Gastroesophageal sphincter (tissue), 4 donors: ENCODE measurements around the gene NRXN3. TPM values are rescaled to one million over a fixed set of nuclear protein-coding genes. Genes with fewer than 3 reads are reported as not detected.
"Not testable (repeated sequence)": the region's sequence is repeated elsewhere in the genome, so short reads cannot be mapped to it uniquely, and the experiment has no call there.

Source experiments
- ATAC-seq: fragments of 150-250 bp; one replicate; pipeline ENCODE4 v1.9.1; 2016; ENCODE audit warnings: mild to moderate bottlenecking, moderate library complexity
- H3K27ac ChIP-seq, 4 donors: fragments of 200-600 bp; sonication (generic) in 3 of 4; 1 replicate in 3 of 4; 2 replicates in 1 of 4; pipeline ENCODE4 v1.5.1; 2016 to 2019
- H3K27me3 ChIP-seq: fragments of 200-600 bp; sonication (generic); one replicate; pipeline ENCODE4 v1.5.1; 2019
- H3K36me3 ChIP-seq, 2 donors: fragments of 200-600 bp; sonication (generic); one replicate each; pipeline ENCODE4 v1.5.1; 2019; ENCODE audit warnings: control low read depth in 1 of 2
- H3K4me1 ChIP-seq, 3 donors: fragments of 200-600 bp; sonication (generic); 1 replicate in 2 of 3; 2 replicates in 1 of 3; pipeline ENCODE4 v1.5.1; 2016 to 2019; ENCODE audit warnings: control low read depth in 2 of 3
- H3K4me3 ChIP-seq, 2 donors: fragments of 200-600 bp; sonication (generic); one replicate each; pipeline ENCODE4 v1.5.1; 2019; ENCODE audit warnings: mild to moderate bottlenecking in 1 of 2, moderate library complexity in 1 of 2
- H3K9me3 ChIP-seq, 3 donors: fragments of 200-600 bp; sonication (generic); one replicate each; pipeline ENCODE4 v1.5.1; 2017 to 2019; ENCODE audit warnings: control low read depth in 2 of 3
- EP300 ChIP-seq: sonication (generic); formaldehyde crosslinking; IDR thresholded peaks from one replicate; pipeline ENCODE4 v1.6.1; 2017; ENCODE audit warnings: antibody characterized with exemption, mild to moderate bottlenecking
- POLR2A ChIP-seq, 2 donors: fragments of 450-650 bp; IDR thresholded peaks; one replicate each; pipeline ENCODE4 v1.6.1; 2017; ENCODE audit warnings: antibody characterized with exemption in 2 of 2, mild to moderate bottlenecking in 2 of 2, moderate library complexity in 1 of 2
- POLR2AphosphoS5 ChIP-seq: sonication (generic); formaldehyde crosslinking; IDR thresholded peaks from one replicate; pipeline ENCODE4 v1.6.1; 2017; ENCODE audit warnings: antibody characterized with exemption
- WGBS, 2 donors: methylation state at CpG; one replicate each; pipeline ENCODE4 v1.1.5; 2018; ENCODE audit warnings: low coverage in 1 of 2; 5-methylcytosine and 5-hydroxymethylcytosine counted together
- total RNA-seq, 4 donors: library from RNA; depleted of rRNA; stranded (reverse); fragments of >200 nt; gene quantifications; one replicate each; pipeline ENCODE4 v1.1.0, GENCODE V29; 2016
- TF ChIP-seq, protein P1 (sequence below), 4 experiments: fragments of 200-600 bp in 2 of 4; fragments of 450-650 bp in 2 of 4; sonication (generic) in 1 of 4; IDR thresholded peaks; one replicate each; pipeline ENCODE4 v1.5.1; 2017 to 2019; ENCODE audit warnings: antibody characterized with exemption in 4 of 4, mild to moderate bottlenecking in 2 of 4, moderate library complexity in 2 of 4

Gene NRXN3
- total RNA-seq, 4 donors from 2014 or later, result 74.2 to 192 (median 98.2) TPM

GRCh38 chr14:78417532-78417931 is 247.4 kb downstream of the NRXN3 start:
- Histone ChIP-seq H3K36me3 (no peaks in the 10 kb centered on the region), H3K27ac (no peak overlapping the region), H3K9me3 (no peaks in the 10 kb centered on the region), H3K27me3 (no peaks in the 10 kb centered on the region), H3K4me3 (no peak overlapping the region), H3K4me1 (no peaks in the 10 kb centered on the region)
- no peak for ATAC-seq
- 67 to 80% methylated on average over 1 to 3 of the region's 3 CpGs for WGBS, 2 donors
- TF ChIP-seq, protein P1, sequence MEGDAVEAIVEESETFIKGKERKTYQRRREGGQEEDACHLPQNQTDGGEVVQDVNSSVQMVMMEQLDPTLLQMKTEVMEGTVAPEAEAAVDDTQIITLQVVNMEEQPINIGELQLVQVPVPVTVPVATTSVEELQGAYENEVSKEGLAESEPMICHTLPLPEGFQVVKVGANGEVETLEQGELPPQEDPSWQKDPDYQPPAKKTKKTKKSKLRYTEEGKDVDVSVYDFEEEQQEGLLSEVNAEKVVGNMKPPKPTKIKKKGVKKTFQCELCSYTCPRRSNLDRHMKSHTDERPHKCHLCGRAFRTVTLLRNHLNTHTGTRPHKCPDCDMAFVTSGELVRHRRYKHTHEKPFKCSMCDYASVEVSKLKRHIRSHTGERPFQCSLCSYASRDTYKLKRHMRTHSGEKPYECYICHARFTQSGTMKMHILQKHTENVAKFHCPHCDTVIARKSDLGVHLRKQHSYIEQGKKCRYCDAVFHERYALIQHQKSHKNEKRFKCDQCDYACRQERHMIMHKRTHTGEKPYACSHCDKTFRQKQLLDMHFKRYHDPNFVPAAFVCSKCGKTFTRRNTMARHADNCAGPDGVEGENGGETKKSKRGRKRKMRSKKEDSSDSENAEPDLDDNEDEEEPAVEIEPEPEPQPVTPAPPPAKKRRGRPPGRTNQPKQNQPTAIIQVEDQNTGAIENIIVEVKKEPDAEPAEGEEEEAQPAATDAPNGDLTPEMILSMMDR (IDR thresholded peaks at IDR 0.05), result no peak
- TF ChIP-seq POLR2A (IDR thresholded peaks at IDR 0.05), result no peak
- no peak for TF ChIP-seq EP300
- TF ChIP-seq POLR2AphosphoS5, result no peak

- H3K27ac ChIP-seq, result no peak overlapping the region
- no peak for ATAC-seq
- WGBS, 2 donors, result 20 to 62% methylated on average over 1 of the region's 1 CpG
- H3K4me3 ChIP-seq, result no peak overlapping the region
- H3K4me1 ChIP-seq, result no peaks in the 10 kb centered on the region
- H3K36me3 ChIP-seq, result no peaks in the 10 kb centered on the region
- H3K27me3 ChIP-seq, result peaks cover 2% of the 10 kb centered on the region
- no peak for TF ChIP-seq POLR2A (IDR thresholded peaks at IDR 0.05)
- TF ChIP-seq, protein P1 (IDR thresholded peaks at IDR 0.05), result no peak
- TF ChIP-seq POLR2AphosphoS5, result no peak
- TF ChIP-seq EP300, result no peak
- no peaks in the 10 kb centered on the region for H3K9me3 ChIP-seq
These were observed 254.1 kb downstream of the NRXN3 start for GRCh38 chr14:78424311-78424710.

DNA sequence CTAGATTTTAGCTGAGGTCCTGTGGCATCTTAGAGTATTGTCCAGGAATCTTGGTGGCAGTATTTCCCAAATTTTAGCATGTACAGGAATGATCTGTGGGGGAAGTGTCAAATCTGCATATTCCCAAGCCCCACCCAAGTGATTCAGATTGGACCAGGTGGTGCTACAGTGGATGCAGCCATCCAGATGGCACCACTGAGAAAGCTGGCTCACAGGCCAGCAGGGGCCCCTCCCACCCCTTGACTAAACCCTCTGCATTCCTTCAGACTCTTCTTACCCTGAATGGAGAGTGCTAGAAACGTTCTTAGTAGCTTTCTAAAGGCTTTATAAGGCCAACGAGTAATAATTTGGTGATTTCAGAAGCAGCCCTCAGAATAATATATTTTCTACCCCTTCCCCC is 255.2 kb downstream of the NRXN3 start:
- Histone ChIP-seq H3K4me3 (no peak overlapping the region), H3K9me3 (no peaks in the 10 kb centered on the region), H3K27me3 (peaks cover 2% of the 10 kb centered on the region)

GRCh38 chr14:78425782-78426181 is 255.6 kb downstream of the NRXN3 start:
- H3K9me3 ChIP-seq, result no peaks in the 10 kb centered on the region
- no peak overlapping the region for H3K27ac ChIP-seq
- TF ChIP-seq, protein P1 (IDR thresholded peaks at IDR 0.05), result no peak
- TF ChIP-seq POLR2AphosphoS5 (no peak), POLR2A (IDR thresholded peaks at IDR 0.05) (no peak), EP300 (no peak)
- H3K36me3 ChIP-seq, result no peaks in the 10 kb centered on the region
- 30 to 50% methylated on average over 1 of the region's 4 CpGs for WGBS, 2 donors
- ATAC-seq, result no peak
- H3K4me1 ChIP-seq, result no peaks in the 10 kb centered on the region
- no peak overlapping the region for H3K4me3 ChIP-seq
- H3K27me3 ChIP-seq, result peaks cover 2% of the 10 kb centered on the region

More for the DNA sequence above, 255.2 kb downstream of the NRXN3 start:
- no peaks in the 10 kb centered on the region for H3K4me1 ChIP-seq
- no peaks in the 10 kb centered on the region for H3K36me3 ChIP-seq
- TF ChIP-seq POLR2A (IDR thresholded peaks at IDR 0.05) (no peak), POLR2AphosphoS5 (no peak), EP300 (no peak)
- TF ChIP-seq, protein P1 (IDR thresholded peaks at IDR 0.05), result no peak
- ATAC-seq, result no peak
- WGBS, 2 donors, result 42 to 47% methylated on average over 2 of the region's 2 CpGs
- no peak overlapping the region for H3K27ac ChIP-seq

- H3K4me1 ChIP-seq, result no peaks in the 10 kb centered on the region
- ATAC-seq, result no peak
- H3K4me3 ChIP-seq, result no peak overlapping the region
- 33 to 55% methylated on average over 1 of the region's 1 CpG for WGBS, 2 donors
- no peak overlapping the region for H3K27ac ChIP-seq
- TF ChIP-seq EP300 (no peak), POLR2AphosphoS5 (no peak), POLR2A (IDR thresholded peaks at IDR 0.05) (no peak)
- TF ChIP-seq, protein P1 (IDR thresholded peaks at IDR 0.05), result no peak
- H3K36me3 ChIP-seq, result no peaks in the 10 kb centered on the region
- H3K9me3 ChIP-seq, result no peaks in the 10 kb centered on the region
- peaks cover 2% of the 10 kb centered on the region for H3K27me3 ChIP-seq
These were observed 261.9 kb downstream of the NRXN3 start for GRCh38 chr14:78432046-78432445.

GRCh38 chr14:78437448-78437847 is 267.3 kb downstream of the NRXN3 start:
- H3K27me3 ChIP-seq, result peaks cover 16% of the 10 kb centered on the region
- ATAC-seq, H3K27ac ChIP-seq, H3K9me3 ChIP-seq, H3K4me3 ChIP-seq, H3K4me1 ChIP-seq, H3K36me3 ChIP-seq: not testable (repeated sequence)
- 50 to 100% methylated on average over 1 to 2 of the region's 3 CpGs for WGBS, 2 donors
